Activated naive CD4-positive, alpha-beta T cell treated with anti-CD3 and anti-CD28 coated beads, Interleukin-2, amount 50 U/mL, for 72 hours (primary cell): ENCODE data around the gene TWF2. TPM values are rescaled to one million over a fixed set of nuclear protein-coding genes. Genes with fewer than 3 reads are reported as not detected.
A peak's percentile ranks its signal among the peaks of the same experiment; 100 is the strongest.
"Not testable (repeated sequence)": the region's sequence is repeated elsewhere in the genome, so short reads cannot be mapped to it uniquely, and the experiment has no call there.

Source experiments
- ATAC-seq, 2 donors: fragments of 150-1000 bp; cut with Tn5 transposase; 2 replicates each; pipeline ENCODE4 v1.10.0; 2021; ENCODE audit warnings: mild to moderate bottlenecking in 2 of 2, moderate library complexity in 2 of 2
- DNase-seq, 2 donors: peaks; one replicate each; pipeline ENCODE4 v3.0.0; 2021 to 2022; ENCODE audit warnings: low spot score in 2 of 2
- H3K27ac Mint-ChIP-seq, 2 donors: one replicate each; pipeline ENCODE4 v1.8.0; 2022; ENCODE audit warnings: mild to moderate bottlenecking in 2 of 2, mixed read lengths in 2 of 2
- H3K36me3 Mint-ChIP-seq, 2 donors: one replicate each; pipeline ENCODE4 v1.8.0; 2022; ENCODE audit warnings: mixed read lengths in 2 of 2
- H3K9me3 Mint-ChIP-seq, 2 donors: one replicate each; pipeline ENCODE4 v1.8.0; 2022; ENCODE audit warnings: mixed read lengths in 2 of 2
- total RNA-seq, 2 donors: library from RNA; stranded (reverse); gene quantifications; one replicate each; pipeline ENCODE4 v1.2.3, GENCODE V29; 2022

TWF2 gene
- 100 to 1,000 TPM in 1 of 2 donors, 10 to 100 TPM in 1; 75.8 to 139 TPM for total RNA-seq

- ATAC-seq, result peak; percentile 72 to 75
- DNase-seq, result peak; percentile 91 to 92
- H3K9me3 Mint-ChIP-seq, result no peaks in the 10 kb centered on the region
- H3K36me3 Mint-ChIP-seq, result peaks cover 14 to 44% of the 10 kb centered on the region in 2 donors
- H3K27ac Mint-ChIP-seq, result peak within 1 kb of the TSS; percentile 94 to 99
Observed at GRCh38 chr3:52238761-52239701, at the start of gene TWF2. TSS of gene TWF2 (minus strand) at chr3:52239158. CDS start at chr3:52239016, 142 bp downstream.

DNA sequence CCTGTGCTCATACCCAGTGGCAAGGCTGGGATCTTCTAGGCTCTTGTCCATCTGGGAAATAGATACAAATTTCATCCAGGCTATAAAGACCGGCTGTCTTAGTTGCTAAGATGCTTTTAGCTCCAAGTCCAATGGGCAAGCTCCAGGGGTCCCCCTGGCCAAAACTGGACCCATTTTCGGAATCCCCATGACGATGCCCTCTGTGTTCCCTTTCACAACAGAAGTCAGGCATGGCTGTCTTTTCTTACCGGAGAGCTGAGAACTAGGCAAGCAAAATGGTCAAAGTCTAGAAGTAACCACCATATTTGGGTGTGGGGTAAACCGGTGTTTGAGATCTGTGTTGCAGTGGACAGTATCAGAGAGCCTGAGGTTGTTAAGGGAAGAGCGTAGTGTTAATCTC is 49.7 kb upstream of the TWF2 start:
- peaks cover 7 to 11% of the 10 kb centered on the region in 2 donors for H3K36me3 Mint-ChIP-seq
- peak overlapping the region; percentile 99 to 100 for H3K27ac Mint-ChIP-seq
- no peak for DNase-seq
- no peak for ATAC-seq
- H3K9me3 Mint-ChIP-seq, result no peaks in the 10 kb centered on the region

DNA sequence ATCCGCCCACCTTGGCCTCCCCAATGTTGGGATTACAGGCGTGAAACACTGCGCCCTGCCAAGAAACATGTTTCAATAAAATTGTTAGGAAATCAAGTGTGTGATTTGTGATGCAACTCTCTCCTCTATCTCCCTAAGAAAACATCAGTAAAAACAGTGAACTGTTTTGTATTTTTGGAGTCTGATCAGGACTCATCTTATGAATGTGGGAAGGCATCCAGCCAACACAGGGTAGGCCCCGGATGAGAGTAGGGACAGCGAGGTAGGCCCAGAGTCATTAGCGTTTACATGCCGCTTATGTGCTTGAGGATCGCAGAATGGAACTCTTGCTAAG is 47.8 kb upstream of the TWF2 start:
- H3K27ac Mint-ChIP-seq, result peak overlapping the region; percentile 99 to 100
- no peak for ATAC-seq

GRCh38 chr3:52284051-52284450 is 45.1 kb upstream of the TWF2 start:
- peak in 1 of 2 donors; percentile 53 for DNase-seq
- H3K36me3 Mint-ChIP-seq, result peaks cover 11 to 14% of the 10 kb centered on the region in 2 donors
- not testable (repeated sequence) for ATAC-seq, H3K9me3 Mint-ChIP-seq
- H3K27ac Mint-ChIP-seq, result peak overlapping the region; percentile 56 to 83

More for the DNA sequence above, 47.8 kb upstream of the TWF2 start:
- Mint-ChIP-seq H3K36me3 (peaks cover 7 to 11% of the 10 kb centered on the region in 2 donors), H3K9me3 (no peaks in the 10 kb centered on the region)
- DNase-seq, result no peak

DNA sequence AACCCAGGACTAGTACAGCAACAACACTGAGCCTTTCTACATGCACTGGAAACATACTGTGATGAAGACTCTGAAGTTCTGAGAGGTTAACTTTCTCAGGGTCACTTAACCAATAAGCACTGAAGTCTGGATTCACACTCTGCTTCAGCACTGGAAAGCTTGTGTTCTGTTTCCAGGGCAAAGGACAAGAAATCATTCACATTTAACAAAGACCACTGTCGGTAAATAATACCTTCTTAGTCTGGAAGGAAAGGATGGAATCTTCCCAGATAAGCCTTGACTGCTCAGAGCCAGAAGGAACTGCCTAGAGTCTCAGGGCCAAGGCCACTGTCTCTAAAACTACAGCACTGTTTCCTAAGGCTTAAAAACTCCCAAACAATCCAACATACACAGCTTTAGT is 44.3 kb upstream of the TWF2 start:
- H3K9me3 Mint-ChIP-seq, result no peaks in the 10 kb centered on the region
- ATAC-seq, result no peak
- DNase-seq, result peak in 1 of 2 donors; percentile 2
- H3K27ac Mint-ChIP-seq, result no peak overlapping the region
- peaks cover 15 to 21% of the 10 kb centered on the region in 2 donors for H3K36me3 Mint-ChIP-seq

DNA sequence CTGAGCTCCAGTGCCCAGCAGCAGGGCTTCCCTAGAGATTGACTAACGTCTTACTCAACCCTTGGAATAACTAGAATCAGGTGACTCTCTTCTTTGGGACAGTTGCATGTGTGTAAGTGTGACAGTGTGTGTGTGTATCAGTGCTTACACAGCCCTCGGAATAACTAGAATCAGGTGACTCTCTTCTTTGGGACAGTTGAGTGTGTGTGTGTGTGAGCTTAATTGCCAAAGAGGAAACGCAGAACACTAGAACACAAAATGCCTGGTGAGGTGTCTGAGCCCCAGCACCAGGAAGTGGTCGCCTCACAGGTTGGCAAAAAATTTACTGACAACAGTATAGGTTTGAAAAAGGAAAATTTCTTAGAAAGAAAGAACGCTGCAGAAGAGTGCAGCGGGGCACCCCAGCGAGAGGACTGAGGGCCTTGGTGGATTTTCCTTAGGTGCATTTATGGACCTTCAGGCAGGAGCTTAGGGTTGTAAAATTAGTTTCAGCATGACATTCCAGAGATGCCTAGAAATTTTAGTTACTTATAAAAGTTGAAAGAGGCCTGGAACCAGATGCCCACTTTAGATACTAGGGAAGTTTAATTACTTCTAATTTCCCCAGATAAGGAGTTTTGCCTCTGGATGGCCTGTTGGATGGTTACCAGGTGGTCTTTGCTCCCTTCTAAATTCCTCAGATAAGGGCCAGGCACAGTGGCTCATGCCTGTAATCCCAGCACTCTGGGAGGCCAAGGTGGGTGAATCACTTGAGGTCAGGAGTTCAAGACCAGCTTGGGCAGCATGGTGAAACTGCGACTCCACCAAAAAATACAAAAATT is 43.2 kb upstream of the TWF2 start:
- H3K9me3 Mint-ChIP-seq, result no peaks in the 10 kb centered on the region
- peak overlapping the region; percentile 70 to 79 for H3K27ac Mint-ChIP-seq
- peaks cover 19 to 31% of the 10 kb centered on the region in 2 donors for H3K36me3 Mint-ChIP-seq
- peak in 1 of 2 donors; percentile 56 for DNase-seq
- ATAC-seq, result no peak

DNA sequence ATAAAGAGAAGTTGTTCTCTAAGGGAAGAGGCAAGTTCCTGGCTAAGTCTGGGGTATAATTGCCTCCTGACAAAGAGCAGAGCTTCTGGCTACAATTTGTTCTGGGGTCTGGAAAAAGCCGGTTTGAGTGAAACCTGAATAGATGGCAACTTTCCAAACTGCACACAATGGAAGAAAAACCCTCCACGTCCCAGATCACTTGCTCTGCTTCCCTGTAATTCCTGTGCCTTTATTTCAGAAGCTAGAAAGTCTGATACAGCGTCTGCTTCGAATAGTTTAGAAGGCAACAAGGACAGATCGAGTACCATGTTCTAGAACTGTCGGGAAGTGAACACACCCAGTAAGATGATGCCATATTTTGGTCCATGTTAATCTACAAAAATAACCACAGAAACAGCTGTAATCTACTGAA is 41.1 kb upstream of the TWF2 start:
- ATAC-seq (no peak), DNase-seq (no peak)
- Mint-ChIP-seq H3K9me3 (no peaks in the 10 kb centered on the region), H3K27ac (peak overlapping the region; percentile 14 to 89), H3K36me3 (peaks cover 35 to 45% of the 10 kb centered on the region in 2 donors)

- ATAC-seq, result no peak
- Mint-ChIP-seq H3K27ac (peak overlapping the region; percentile 36 to 89), H3K36me3 (peaks cover 36 to 50% of the 10 kb centered on the region in 2 donors), H3K9me3 (no peaks in the 10 kb centered on the region)
- no peak for DNase-seq
Observed at GRCh38 chr3:52279596-52279995, 40.6 kb upstream of the TWF2 start.

- Mint-ChIP-seq H3K36me3 (peaks cover 46 to 60% of the 10 kb centered on the region in 2 donors), H3K9me3 (no peaks in the 10 kb centered on the region), H3K27ac (peak within 1 kb of the TSS; percentile 89 to 99)
- DNase-seq, result peak; percentile 98 to 99
- ATAC-seq, result peak; percentile 82 to 85
Observed at GRCh38 chr3:52278510-52279069, 39.6 kb upstream of the TWF2 start, which contains the start of gene WDR82. TSS of gene WDR82 (minus strand) at chr3:52278649. CDS start at chr3:52278361, 288 bp downstream.

DNA sequence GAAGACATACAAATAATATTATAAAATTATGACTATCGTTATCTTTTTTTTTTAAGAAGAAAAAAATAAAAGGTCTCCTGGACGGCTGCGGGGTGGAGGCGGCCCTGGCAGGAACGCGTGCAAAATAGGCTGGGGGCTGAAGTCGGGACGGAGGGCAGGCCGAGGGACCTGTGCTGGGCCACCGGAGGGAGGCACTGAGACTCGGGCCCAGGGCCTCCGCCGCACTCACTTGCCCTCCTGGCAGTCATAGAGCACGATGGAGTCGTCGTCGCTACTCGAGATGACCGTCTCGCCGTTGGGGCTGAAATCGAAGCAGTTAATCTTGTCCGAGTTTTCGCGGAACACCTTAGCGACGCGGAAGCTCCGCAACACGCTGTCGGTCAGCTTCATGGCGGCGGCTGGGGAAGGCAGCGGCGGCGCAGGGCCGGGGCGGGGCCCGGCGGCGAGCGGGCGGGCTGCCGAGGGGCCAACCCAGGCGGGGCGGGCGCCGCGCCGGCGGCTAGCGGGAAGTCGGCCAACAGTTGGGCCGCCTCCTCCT is 39.1 kb upstream of the TWF2 start:
- Mint-ChIP-seq H3K9me3 (no peaks in the 10 kb centered on the region), H3K36me3 (peaks cover 48 to 65% of the 10 kb centered on the region in 2 donors)

DNA sequence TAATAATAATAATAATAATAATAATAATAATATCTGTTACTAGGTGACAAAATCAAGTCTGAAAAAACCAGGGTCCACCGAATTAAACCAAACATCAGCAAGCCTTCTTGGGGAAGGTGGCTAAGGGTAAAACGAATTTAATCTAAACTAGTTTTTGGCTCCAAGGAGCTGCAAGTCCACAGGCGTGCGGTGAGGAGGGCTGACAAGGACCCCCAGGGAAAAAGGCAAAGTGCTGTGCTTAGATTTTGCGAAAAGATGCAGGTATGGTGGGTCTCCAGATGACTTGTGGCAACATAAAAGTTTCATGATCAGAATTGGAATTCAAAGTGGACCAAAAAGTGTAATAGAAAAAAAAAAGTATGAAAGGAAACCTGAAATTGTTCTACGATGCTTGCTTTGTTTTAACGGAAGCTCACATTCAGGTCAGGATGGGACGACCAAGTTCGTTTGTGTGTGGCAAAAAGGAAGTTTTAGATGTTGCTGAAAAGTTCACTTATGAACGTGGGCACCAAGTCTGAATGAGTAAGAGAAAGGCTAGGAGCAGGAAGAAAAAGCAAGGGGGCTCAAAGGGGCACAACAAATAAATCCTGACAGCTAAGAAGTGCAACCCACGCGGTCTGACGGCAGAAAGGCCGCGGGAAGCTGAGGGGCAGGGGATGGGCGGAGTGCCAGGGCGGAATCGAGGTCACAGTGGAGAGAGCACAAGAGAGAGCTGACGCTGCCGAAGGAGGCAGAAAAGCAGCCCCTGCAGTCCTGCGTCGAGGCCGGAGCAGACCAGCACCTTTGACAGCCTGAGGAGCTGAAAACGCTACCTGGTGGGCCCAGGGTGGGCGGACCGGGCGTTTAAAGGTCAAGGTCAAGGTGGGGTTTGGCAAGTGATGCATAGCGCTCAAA is 38.4 kb upstream of the TWF2 start:
- ATAC-seq, result peak; percentile 37 to 54
- Mint-ChIP-seq H3K9me3 (no peaks in the 10 kb centered on the region), H3K36me3 (peaks cover 54 to 70% of the 10 kb centered on the region in 2 donors), H3K27ac (peak overlapping the region; percentile 89 to 99)
- peak; percentile 77 to 80 for DNase-seq

More for the DNA sequence above, 39.1 kb upstream of the TWF2 start:
- DNase-seq (no peak), ATAC-seq (peak; percentile 41 to 70)
- peak overlapping the region; percentile 89 to 99 for H3K27ac Mint-ChIP-seq

DNA sequence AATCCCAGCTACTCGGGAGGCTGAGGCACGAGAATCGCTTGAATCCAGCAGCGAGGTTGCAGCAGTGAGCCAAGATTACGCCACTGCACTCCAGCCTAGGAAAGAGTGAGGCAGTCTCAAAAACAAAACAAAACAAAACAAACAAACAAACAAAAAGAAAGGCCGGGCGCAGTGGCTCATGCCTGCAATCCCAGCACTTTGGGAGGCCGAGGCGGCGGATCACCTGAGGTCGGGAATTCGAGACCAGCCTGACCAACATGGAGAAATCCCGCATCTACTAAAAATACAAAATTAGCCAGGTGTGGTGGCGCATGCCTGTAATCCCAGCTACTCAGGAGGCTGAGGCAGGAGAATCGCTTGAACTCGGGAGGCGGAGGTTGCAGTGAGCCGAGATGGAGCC is 35.8 kb upstream of the TWF2 start:
- H3K36me3 Mint-ChIP-seq, result peaks cover 54 to 88% of the 10 kb centered on the region in 2 donors
- peak overlapping the region; percentile 89 to 99 for H3K27ac Mint-ChIP-seq
- not testable (repeated sequence) for ATAC-seq, H3K9me3 Mint-ChIP-seq, DNase-seq

- H3K9me3 Mint-ChIP-seq, result no peaks in the 10 kb centered on the region
- peak overlapping the region; percentile 89 to 99 for H3K27ac Mint-ChIP-seq
- ATAC-seq, result peak in 1 of 2 donors; percentile 39
- peaks cover 52 to 85% of the 10 kb centered on the region in 2 donors for H3K36me3 Mint-ChIP-seq
- no peak for DNase-seq
Observed at GRCh38 chr3:52272831-52273230, 33.9 kb upstream of the TWF2 start.

GRCh38 chr3:52272172-52272571 is 33.2 kb upstream of the TWF2 start:
- ATAC-seq, H3K9me3 Mint-ChIP-seq, DNase-seq: not testable (repeated sequence)
- peak overlapping the region; percentile 97 to 99 for H3K27ac Mint-ChIP-seq
- H3K36me3 Mint-ChIP-seq, result peaks cover 51 to 85% of the 10 kb centered on the region in 2 donors

DNA sequence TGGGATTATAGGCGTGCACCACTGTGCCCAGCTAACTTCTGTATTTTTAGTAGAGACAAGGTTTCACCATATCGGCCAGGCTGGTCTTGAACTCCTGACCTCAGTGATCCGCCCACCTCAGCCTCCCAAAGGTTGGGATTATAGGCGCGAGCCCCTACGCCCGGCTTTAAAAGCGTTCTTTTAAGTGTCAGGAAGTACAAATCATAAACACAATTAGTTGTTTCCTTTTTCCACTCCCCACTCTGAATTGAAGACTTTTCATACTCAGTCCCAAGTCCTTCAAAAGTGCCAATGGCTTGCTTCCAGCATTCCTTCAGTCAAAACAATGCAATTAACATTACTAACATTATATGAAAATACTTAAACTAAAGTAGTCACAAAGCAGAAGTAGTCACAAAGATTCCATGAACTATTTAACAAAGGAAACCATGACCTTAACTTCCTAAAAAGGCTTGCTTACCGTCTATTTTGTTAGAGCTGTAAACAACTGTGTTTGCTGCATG is 31.3 kb upstream of the TWF2 start:
- no peaks in the 10 kb centered on the region for H3K9me3 Mint-ChIP-seq
- H3K36me3 Mint-ChIP-seq, result peaks cover 34 to 82% of the 10 kb centered on the region in 2 donors
- no peak for DNase-seq

More for the DNA sequence above, 31.3 kb upstream of the TWF2 start:
- ATAC-seq, result no peak
- H3K27ac Mint-ChIP-seq, result peak overlapping the region; percentile 91 to 97
